Bronchial epithelial cell (primary cell): Measurements from ENCODE around the gene MFAP2. TPM values are rescaled to one million over a fixed set of nuclear protein-coding genes. Genes with fewer than 3 reads are reported as not detected.

Experiments used
- DNase-seq: peaks from one replicate; pipeline ENCODE4 v3.0.0-alpha.2; 2010; ENCODE audit warnings: low read depth
- FAIRE-seq: peaks from 2 replicates; lab custom pipeline; 2011; peaks lifted over from hg19 to GRCh38; lab: Jason Lieb, UNC
- H3K27me3 ChIP-seq: 2 replicates; pipeline ENCODE4 v1.5.1; 2011; ENCODE audit warnings: low read length; ENCODE audit not compliant: control insufficient read depth, insufficient read depth
- H3K36me3 ChIP-seq: 2 replicates; pipeline ENCODE4 v1.5.1; 2011; ENCODE audit warnings: low read length; ENCODE audit not compliant: control insufficient read depth, insufficient read depth
- H3K4me3 ChIP-seq: 2 replicates; pipeline ENCODE4 v1.5.1; 2011; ENCODE audit warnings: mild to moderate bottlenecking, low read depth, low read length, control low read depth
- total RNA-seq: library from RNA; depleted of rRNA; stranded (reverse); fragments of >200 nt; gene quantifications from 2 replicates; pipeline ENCODE4 v1.2.1, GENCODE V29; 2014
- TF ChIP-seq, protein P1 (sequence below): IDR thresholded peaks from 2 replicates; pipeline ENCODE4 v1.5.1; 2011; ENCODE audit warnings: mild to moderate bottlenecking, moderate library complexity, low read length, control low read depth, inconsistent platforms; ENCODE audit not compliant: insufficient read depth, severe bottlenecking

MFAP2 gene
- total RNA-seq, 1 donor from 2014 or later, result 7.9 TPM

DNA sequence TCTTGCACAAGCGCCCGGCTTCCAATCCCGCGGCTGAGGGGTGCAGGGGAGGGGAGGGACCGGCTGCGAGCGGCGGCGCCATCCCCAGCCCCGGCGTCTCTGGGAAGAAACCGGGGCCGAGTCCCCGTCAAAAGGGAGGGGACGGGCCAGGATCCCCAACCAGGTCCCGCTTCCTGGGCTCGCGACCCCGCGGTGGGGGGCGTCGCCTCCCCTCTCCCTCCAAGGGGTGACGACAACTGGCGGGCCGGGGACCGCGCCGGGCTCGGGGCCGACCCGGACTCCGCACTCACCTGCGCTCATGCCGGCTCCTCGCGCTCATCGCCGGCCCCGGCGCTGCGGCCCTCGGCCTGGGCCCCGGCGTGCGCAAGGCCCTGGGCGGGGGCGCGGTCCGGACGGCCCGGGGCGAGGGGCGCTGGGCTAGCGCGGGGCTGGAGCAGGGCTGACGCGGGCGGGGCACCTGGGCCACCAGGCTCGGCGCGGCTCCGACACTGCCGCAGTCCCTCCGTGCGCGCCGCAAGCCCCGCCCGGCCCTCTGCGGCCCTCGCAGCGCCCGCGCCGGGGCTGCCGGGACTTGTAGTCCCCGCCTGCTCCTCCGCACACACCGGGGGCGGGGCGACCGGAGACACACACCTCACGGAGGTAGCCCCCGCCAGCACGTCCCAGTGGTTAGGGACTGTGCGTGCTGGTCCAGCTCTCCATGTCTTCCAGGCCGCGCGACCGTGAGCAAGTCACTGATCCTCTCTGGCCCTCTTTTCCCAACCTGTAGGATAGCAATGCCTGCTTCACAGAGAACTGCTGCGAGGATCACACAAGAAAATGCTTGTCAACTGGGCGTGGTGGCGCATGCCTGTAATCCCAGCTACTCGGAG, 31.3 kb upstream of the MFAP2 start, which contains the start of gene ATP13A2:
ATP13A2 (minus strand) TSS at position 490 of the 869 bp plus-strand sequence; CDS start at position 300, 190 bp downstream.
- DNase-seq (peak; percentile 69), FAIRE-seq (no peak)
- TF ChIP-seq, protein P1, sequence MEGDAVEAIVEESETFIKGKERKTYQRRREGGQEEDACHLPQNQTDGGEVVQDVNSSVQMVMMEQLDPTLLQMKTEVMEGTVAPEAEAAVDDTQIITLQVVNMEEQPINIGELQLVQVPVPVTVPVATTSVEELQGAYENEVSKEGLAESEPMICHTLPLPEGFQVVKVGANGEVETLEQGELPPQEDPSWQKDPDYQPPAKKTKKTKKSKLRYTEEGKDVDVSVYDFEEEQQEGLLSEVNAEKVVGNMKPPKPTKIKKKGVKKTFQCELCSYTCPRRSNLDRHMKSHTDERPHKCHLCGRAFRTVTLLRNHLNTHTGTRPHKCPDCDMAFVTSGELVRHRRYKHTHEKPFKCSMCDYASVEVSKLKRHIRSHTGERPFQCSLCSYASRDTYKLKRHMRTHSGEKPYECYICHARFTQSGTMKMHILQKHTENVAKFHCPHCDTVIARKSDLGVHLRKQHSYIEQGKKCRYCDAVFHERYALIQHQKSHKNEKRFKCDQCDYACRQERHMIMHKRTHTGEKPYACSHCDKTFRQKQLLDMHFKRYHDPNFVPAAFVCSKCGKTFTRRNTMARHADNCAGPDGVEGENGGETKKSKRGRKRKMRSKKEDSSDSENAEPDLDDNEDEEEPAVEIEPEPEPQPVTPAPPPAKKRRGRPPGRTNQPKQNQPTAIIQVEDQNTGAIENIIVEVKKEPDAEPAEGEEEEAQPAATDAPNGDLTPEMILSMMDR, result no peak
- no peaks in the 10 kb centered on the region for H3K27me3 ChIP-seq
- H3K36me3 ChIP-seq, result no peaks in the 10 kb centered on the region
- peak within 1 kb of the TSS; percentile 74 for H3K4me3 ChIP-seq

DNA sequence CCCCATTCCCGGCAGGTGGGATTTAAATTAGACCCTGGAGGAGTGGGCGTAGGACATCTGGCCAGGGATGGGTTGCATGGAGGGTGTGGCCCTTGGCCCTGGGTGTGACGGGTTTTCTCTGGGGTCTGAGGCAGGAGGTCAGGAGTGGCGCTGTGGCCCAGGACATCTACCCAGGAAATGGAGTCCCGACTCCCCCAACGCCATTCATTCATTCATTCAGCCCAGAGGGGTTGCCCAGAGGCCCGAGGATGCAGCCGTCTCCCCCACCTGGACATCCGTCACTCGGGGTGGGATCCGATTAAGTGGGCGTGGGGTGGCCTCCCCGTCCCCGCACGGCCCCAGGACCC, 30.6 kb upstream of the MFAP2 start:
- TF ChIP-seq, protein P1, result no peak
- Histone ChIP-seq H3K4me3 (peak overlapping the region; percentile 74), H3K36me3 (no peaks in the 10 kb centered on the region), H3K27me3 (no peaks in the 10 kb centered on the region)
- FAIRE-seq (no peak), DNase-seq (no peak)

DNA sequence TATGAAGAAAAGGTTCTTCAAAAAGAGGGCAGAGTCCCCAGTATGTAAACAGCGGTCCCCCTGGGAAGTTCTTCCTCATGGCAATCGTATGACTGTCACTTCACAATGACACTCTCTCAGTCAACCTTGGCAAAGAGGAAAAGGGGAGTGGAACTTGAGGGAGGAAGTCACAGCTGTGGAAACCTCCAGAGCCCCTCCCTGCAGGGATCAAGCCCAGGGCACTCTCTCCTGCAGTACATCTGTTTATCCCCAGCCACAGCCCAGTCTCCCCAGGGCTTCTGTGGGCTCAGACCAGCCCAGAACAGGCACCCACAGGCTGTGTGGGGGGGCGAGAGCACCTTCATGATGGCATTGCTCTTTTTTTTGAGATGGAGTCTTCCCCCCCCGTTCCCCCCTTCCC, 29.3 kb upstream of the MFAP2 start:
- no peak for DNase-seq
- TF ChIP-seq, protein P1, result no peak

DNA sequence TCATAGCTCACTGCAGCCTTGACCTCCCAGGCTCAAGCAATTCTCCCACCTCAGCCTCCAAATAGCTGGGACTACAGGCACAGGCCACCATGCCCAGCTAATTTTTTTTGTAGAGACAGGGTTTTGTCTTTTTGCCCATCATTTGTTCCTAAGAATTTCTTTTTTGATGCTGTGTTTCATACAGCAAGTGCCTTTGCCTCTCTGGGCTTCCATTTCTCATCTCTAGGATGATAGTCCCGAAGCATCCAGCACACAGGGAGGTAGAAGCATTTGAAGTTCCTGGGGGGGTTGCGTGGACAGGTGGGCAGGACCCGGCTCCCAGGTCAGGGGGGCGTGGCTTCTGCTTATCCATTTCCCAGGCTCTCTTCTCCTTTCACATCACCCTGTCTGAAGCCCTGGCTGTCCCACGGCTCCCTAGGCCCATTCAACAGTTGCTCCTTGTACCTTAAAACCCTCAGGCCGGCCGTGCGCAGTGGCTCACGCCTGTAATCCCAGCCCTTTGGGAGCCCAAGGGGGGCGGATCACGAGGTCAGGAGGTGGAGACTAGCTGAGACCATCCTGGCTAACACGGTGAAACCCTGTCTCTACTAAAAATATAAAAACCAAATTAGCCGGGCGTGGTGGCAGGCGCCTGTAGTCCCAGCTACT, 27.9 kb upstream of the MFAP2 start:
- no peak for DNase-seq
- peaks cover 6% of the 10 kb centered on the region for H3K36me3 ChIP-seq
- H3K27me3 ChIP-seq, result no peaks in the 10 kb centered on the region
- H3K4me3 ChIP-seq, result no peak overlapping the region
- FAIRE-seq, result no peak
- TF ChIP-seq, protein P1, result no peak

More for the DNA sequence above, 29.3 kb upstream of the MFAP2 start:
- no peak overlapping the region for H3K4me3 ChIP-seq
- H3K27me3 ChIP-seq, result no peaks in the 10 kb centered on the region
- FAIRE-seq, result no peak
- peaks cover 3% of the 10 kb centered on the region for H3K36me3 ChIP-seq

DNA sequence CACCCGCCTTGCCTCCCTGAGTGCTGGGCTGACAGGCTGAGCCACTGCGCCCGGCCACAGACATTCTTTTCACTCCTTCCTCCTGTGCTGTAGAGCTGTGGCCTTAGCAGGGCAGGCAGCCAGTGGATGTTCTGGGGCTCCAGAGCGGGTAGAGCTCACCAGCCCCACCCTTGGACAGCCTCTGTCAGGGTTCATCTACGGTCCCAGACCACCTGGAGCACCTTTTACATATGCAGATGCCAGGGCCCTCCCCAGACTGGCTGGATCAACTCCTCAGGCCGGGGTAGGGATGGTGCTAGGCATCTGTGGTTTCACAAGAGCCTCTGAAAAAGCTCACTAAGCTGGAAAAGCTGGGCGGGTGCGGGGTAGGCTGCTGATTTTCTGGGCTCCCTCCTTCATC, 26.7 kb upstream of the MFAP2 start:
- Histone ChIP-seq H3K4me3 (no peak overlapping the region), H3K36me3 (peaks cover 6% of the 10 kb centered on the region), H3K27me3 (no peaks in the 10 kb centered on the region)
- FAIRE-seq (no peak), DNase-seq (no peak)
- TF ChIP-seq, protein P1, result no peak
